ENCODE data around the gene RPS16. TPM values are rescaled to one million over a fixed set of nuclear protein-coding genes. Genes with fewer than 3 reads are reported as not detected.

RPS16 gene
- 222 and 453 TPM in 2 replicates for total RNA-seq (2011; cell fraction: chromatin; rRNA removed; ENCODE audit: low replicate concordance)
- total RNA-seq (2011; cell fraction: nucleolus; rRNA removed), result 784 and 1,002 TPM in 2 replicates
- 878 and 1,583 TPM in 2 replicates for total RNA-seq (2011; cell fraction: nucleoplasm; rRNA removed)
- 2,011 and 2,125 TPM in 2 replicates for total RNA-seq (2014; rRNA removed)
- 82.6 and 146 TPM in 2 replicates for total RNA-seq (2014; rRNA removed; fragmentation: Illumina TruSeq; extraction: Trizol)
- total RNA-seq (2015; rRNA removed; fragmentation: Illumina TruSeq; extraction: Trizol), result 114 and 137 TPM in 2 replicates
- 3,072 and 3,267 TPM in 2 replicates for total RNA-seq (2021)
- 1,618 and 2,255 TPM in 2 replicates for polyA plus RNA-seq (2011; rRNA removed)
- 6,767 and 7,935 TPM in 2 replicates for polyA plus RNA-seq (2011; cell fraction: cytosol; rRNA removed)
- polyA plus RNA-seq (2011; cell fraction: nucleus; rRNA removed), result 1,399 and 1,697 TPM in 2 replicates
- 3,974 and 4,107 TPM in 2 replicates for polyA plus RNA-seq (2012)
- polyA plus RNA-seq (2014; fragmentation: Illumina TruSeq; extraction: Trizol), result 2,204 and 2,973 TPM in 2 replicates
- 1,000 to 10,000 TPM; 2,545 to 3,175 TPM for polyA plus RNA-seq (2014; fragmentation: Nextera tagmentation; extraction: Ambion mirVana)
- polyA plus RNA-seq (2014; rRNA removed), result 3,400 and 3,671 TPM in 2 replicates
- 1,356 and 1,489 TPM in 2 replicates for polyA minus RNA-seq (2011; rRNA and poly(A)+ RNA removed)
- polyA minus RNA-seq (2011; cell fraction: cytosol; rRNA and poly(A)+ RNA removed), result 1,901 and 2,445 TPM in 2 replicates
- 274 and 520 TPM in 2 replicates for polyA minus RNA-seq (2011; cell fraction: nucleus; rRNA and poly(A)+ RNA removed)
- percentile 100 among the genes with signal in this experiment for Bru-seq, nascent RNA
- BruChase-seq, experiment 1, labeled RNA remaining after a 2-hour chase, result percentile 100 among the genes with signal in this experiment
- percentile 100 among the genes with signal in this experiment for BruChase-seq, experiment 2, labeled RNA remaining after a 6-hour chase
- long read RNA-seq, experiment 1, transcript RPS16-207 (5 exons, 492 nt), result minor isoform, 26 of 2,665 reads
- long read RNA-seq, experiment 1, transcript RPS16-201 (5 exons, 560 nt), result major isoform, 1,191 of 2,665 reads
- long read RNA-seq, experiment 1, transcript RPS16-203 (2 exons, 1,035 nt), result minor isoform, 7 of 2,665 reads
- long read RNA-seq, experiment 1, partial matches to known transcripts, result 1,410 of 2,665 reads
- long read RNA-seq, experiment 1, other reads (novel, unspliced or antisense), result 27 of 2,665 reads
- long read RNA-seq, experiment 2, transcript RPS16-207 (5 exons, 492 nt), result minor isoform, 49 of 2,626 reads
- long read RNA-seq, experiment 2, transcript RPS16-201 (5 exons, 560 nt), result major isoform, 2,416 of 2,626 reads
- long read RNA-seq, experiment 2, transcript RPS16-203 (2 exons, 1,035 nt), result minor isoform, 7 of 2,626 reads
- long read RNA-seq, experiment 2, partial matches to known transcripts, result 64 of 2,626 reads
- long read RNA-seq, experiment 2, other reads (novel, unspliced or antisense), result 86 of 2,626 reads
- long read RNA-seq, experiment 3, transcript RPS16-201 (5 exons, 560 nt), result major isoform, 2,615 of 2,715 reads
- long read RNA-seq, experiment 3, transcript RPS16-207 (5 exons, 492 nt), result minor isoform, 35 of 2,715 reads
- long read RNA-seq, experiment 3, partial matches to known transcripts, result 22 of 2,715 reads
- long read RNA-seq, experiment 3, other reads (novel, unspliced or antisense), result 42 of 2,715 reads

GRCh38 chr19:39435499-39436349 is at the start of gene RPS16:
RPS16 (minus strand) TSS chr19:39435949; CDS start chr19:39435895, 54 bp downstream.
- intact Hi-C loops (cut with micrococcal nuclease), result no loop called here
- peaks cover 21% of the 10 kb centered on the region for H4K20me1 ChIP-seq (replicated peaks; ENCODE audit: control insufficient read depth, insufficient read depth, low read length)
- DNase-seq (ENCODE audit: extremely low read depth in 1 of 4, low spot score in 3 of 4), result peak; percentile 95 to 99 (median 95)
- 1% methylated on average over 48 of the region's 61 CpGs for WGBS (ENCODE audit: insufficient coverage, low coverage, missing lambda C conversion rate)
- CTCF ChIA-PET (ENCODE audit: low intra/inter-chr PET ratio), result no interaction called here
- POLR2A ChIA-PET, result interaction anchor here (0.6 to 6.2 kb wide), 52 partner anchors 9 to 982 kb away, joined by 3 to 141 read pairs (median 4); partner anchors contain the start of genes DYRK1B, EID2B, MED29 and PAF1
- no TSS peak for BruUV-seq (replicated peaks)
- H3K27ac ChIP-seq (ENCODE audit: extremely low read depth, low read depth, low read length), result peak within 1 kb of the TSS; percentile 95
- H3K36me3 ChIP-seq (ENCODE audit: control insufficient read depth, insufficient read depth, low read length), result peaks cover 37% of the 10 kb centered on the region
- peak within 1 kb of the TSS; percentile 95 to 99 for H3K9ac ChIP-seq (ENCODE audit: insufficient read depth in 1 of 2, low read depth in 2 of 2, low read length in 2 of 2)
- peak within 1 kb of the TSS; percentile 57 for H2AFZ ChIP-seq (ENCODE audit: low read depth, low read length)
- peak; percentile 93 for FAIRE-seq
- no peaks in the 10 kb centered on the region for H3K27me3 ChIP-seq (ENCODE audit: control insufficient read depth in 2 of 2, insufficient read depth in 2 of 2, low read length in 2 of 2)
- no peaks in the 10 kb centered on the region for H3K9me3 ChIP-seq (replicated peaks; ENCODE audit: control insufficient read depth, insufficient read depth, low read depth, low read length)
- in situ Hi-C loops (cut with MboI), result no loop called here
- H3K9me1 ChIP-seq (ENCODE audit: control insufficient read depth, insufficient read depth, low read length), result no peaks in the 10 kb centered on the region
- peak within 1 kb of the TSS; percentile 98 for H3K4me2 ChIP-seq (ENCODE audit: insufficient read depth, low read length)
- H3K79me2 ChIP-seq (ENCODE audit: control insufficient read depth, insufficient read depth, low read length), result peaks cover 32% of the 10 kb centered on the region
- peak; percentile 88 for ATAC-seq
- H3K4me3 ChIP-seq, result peak within 1 kb of the TSS; percentile 100
- peaks cover 25 to 29% of the 10 kb centered on the region in 2 experiments for H3K4me1 ChIP-seq (replicated peaks in 1 of 2; ENCODE audit: control insufficient read depth in 2 of 2, insufficient read depth in 2 of 2, low read length in 2 of 2)
- TF ChIP-seq NBN (IDR thresholded peaks at IDR 0.05; ENCODE audit: low read depth), result peak; percentile 45; the same call in 1 of the 2 replicates
- peak; percentile 7 for TF ChIP-seq POU5F1 (IDR thresholded peaks at IDR 0.05; ENCODE audit: borderline replicate concordance, low read depth, low read length, partially characterized antibody)
- TF ChIP-seq PCBP2 (IDR thresholded peaks at IDR 0.05; ENCODE audit: low read depth, low read length, poor library complexity, severe bottlenecking), result no peak
- peak; percentile 88 for TF ChIP-seq FOXP1 (CRISPR knock-in tag; IDR thresholded peaks at IDR 0.05)
- TF ChIP-seq ELF1 (tag; IDR thresholded peaks at IDR 0.05), result peak; percentile 88
- TF ChIP-seq SIN3B (IDR thresholded peaks at IDR 0.05; ENCODE audit: low read depth), result peak; percentile 72
- peak; percentile 81; the same call in 1 of the 2 replicates for TF ChIP-seq E2F5 (CRISPR knock-in tag; IDR thresholded peaks at IDR 0.05)
- TF ChIP-seq ZC3H4 (CRISPR knock-in tag; IDR thresholded peaks at IDR 0.05; ENCODE audit: borderline replicate concordance), result no peak
- peak; percentile 94 for TF ChIP-seq GABPB1 (CRISPR knock-in tag; IDR thresholded peaks at IDR 0.05)
- no peak for TF ChIP-seq TRIM25 (IDR thresholded peaks at IDR 0.05; ENCODE audit: borderline replicate concordance)

Measured in K562 (cell line).